Central memory CD8-positive, alpha-beta T cell (primary cell): Measurements from ENCODE around the gene ADRB1.

Source experiments
- ATAC-seq: fragments of 150-1000 bp; cut with Tn5 transposase; replicated peaks from 2 replicates; pipeline ENCODE4 v1.10.0; 2022; ENCODE audit warnings: mild to moderate bottlenecking, moderate FRiP score, moderate number of reproducible peaks; ENCODE audit not compliant: poor library complexity, severe bottlenecking; ENCODE audit errors: extremely low read depth
- DNase-seq, 2 donors: peaks; one replicate each; pipeline ENCODE4 v3.0.0; 2021; ENCODE audit warnings: low spot score in 2 of 2
- H3K27ac Mint-ChIP-seq: one replicate; pipeline ENCODE4 v1.8.0; 2022; ENCODE audit warnings: low read depth, mild to moderate bottlenecking, moderate library complexity, mixed read lengths
- H3K27me3 Mint-ChIP-seq: one replicate; pipeline ENCODE4 v1.8.0; 2022; ENCODE audit warnings: mixed read lengths
- H3K36me3 Mint-ChIP-seq: one replicate; pipeline ENCODE4 v1.8.0; 2022; ENCODE audit warnings: mild to moderate bottlenecking, moderate library complexity, mixed read lengths; ENCODE audit not compliant: insufficient read depth
- H3K4me1 Mint-ChIP-seq: one replicate; pipeline ENCODE4 v1.8.0; 2022; ENCODE audit warnings: mixed read lengths
- H3K4me3 Mint-ChIP-seq: one replicate; pipeline ENCODE4 v1.8.0; 2022; ENCODE audit warnings: mild to moderate bottlenecking, moderate library complexity, mixed read lengths
- H3K9me3 Mint-ChIP-seq: one replicate; pipeline ENCODE4 v1.8.0; 2022; ENCODE audit warnings: mixed read lengths

The ADRB1 gene

DNA sequence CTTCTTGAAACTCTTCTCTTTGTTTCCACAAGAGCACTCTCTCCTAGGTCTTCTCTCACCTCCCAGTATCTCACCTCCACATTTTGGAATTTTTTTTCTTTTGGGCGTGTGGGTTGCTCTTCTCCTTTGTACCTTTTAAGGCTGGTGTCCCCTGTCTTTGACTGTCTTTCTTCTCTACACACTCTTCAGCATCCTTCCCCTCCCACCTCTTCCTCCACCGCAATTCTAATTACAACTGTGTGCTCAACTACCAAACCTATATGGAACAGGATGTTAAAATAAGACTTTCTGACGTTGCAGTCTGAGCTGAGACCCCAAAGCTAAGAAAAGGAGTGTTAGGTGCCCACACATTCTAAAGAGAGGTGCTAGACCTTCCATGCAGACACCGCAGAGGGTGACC is 14.0 kb upstream of the ADRB1 start:
- no peak for ATAC-seq
- Mint-ChIP-seq H3K27me3 (peaks cover 39% of the 10 kb centered on the region), H3K4me3 (no peak overlapping the region), H3K36me3 (peaks cover 1% of the 10 kb centered on the region), H3K27ac (no peak overlapping the region), H3K9me3 (no peaks in the 10 kb centered on the region), H3K4me1 (peaks cover 11% of the 10 kb centered on the region)
- no peak for DNase-seq

DNA sequence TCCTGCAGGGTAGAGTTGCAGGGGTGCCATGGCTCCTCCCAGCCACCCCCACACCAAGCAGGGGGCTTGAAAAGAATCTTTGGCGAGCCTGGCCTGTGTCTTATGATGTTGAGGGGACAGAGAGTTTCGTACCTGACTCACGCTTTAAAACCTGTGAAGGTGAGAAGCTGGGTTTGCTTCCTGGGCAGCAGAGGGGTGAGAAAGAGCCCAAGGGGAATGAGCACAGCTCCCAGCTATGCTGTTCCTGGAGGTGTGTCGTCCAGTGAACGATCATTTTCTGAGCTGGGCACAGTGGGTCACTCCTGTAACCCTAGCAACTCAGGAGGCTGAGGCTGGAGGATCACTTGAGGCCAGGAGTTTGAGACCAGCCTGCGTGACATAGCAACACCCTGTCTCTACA is 13.5 kb upstream of the ADRB1 start:
- DNase-seq, result no peak
- Mint-ChIP-seq H3K27me3 (peaks cover 39% of the 10 kb centered on the region), H3K36me3 (no peaks in the 10 kb centered on the region), H3K9me3 (no peaks in the 10 kb centered on the region), H3K4me1 (peaks cover 7% of the 10 kb centered on the region), H3K27ac (no peak overlapping the region), H3K4me3 (no peak overlapping the region)
- no peak for ATAC-seq

DNA sequence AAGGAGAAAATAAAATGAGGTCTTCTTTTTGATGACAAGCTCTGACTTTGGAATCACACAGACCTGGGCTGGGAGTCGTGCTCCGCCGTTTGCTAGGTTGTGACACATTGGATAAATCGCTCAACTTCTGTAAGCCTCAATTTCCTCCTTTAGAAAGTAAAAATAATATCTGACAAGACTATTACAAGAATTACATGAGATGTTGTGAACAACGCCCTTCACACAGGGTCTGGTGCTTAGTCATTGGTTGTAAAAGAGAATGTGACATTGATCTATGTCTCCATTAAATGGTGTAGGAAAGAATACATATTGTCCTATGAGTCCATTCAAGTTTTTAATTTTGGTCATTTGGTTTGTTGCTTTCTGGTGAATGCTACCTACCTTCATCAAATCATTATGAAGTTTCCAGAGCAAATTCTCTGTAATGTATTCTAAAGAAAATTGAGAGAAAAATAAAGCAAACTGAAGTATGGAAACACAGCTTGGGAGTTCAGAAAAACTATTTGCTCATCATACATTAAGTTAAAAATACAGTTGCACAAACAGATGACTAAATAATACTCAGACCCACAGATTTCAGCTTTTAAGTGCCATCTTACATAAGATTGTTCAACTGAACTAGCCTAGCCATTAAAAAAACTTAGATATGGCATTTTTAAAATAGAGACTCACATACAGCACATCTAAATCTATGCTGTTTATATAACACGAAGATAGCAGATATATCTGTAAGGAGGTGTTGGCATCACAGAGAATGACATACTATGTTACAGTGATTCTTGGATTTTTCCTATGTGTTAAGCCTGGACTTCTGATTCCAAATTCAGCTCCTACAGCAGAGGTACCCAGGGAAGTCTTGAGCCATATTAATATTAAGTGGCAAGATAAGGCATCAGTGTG is 12.3 kb upstream of the ADRB1 start:
- H3K27ac Mint-ChIP-seq, result no peak overlapping the region
- H3K27me3 Mint-ChIP-seq, result peaks cover 39% of the 10 kb centered on the region
- no peak overlapping the region for H3K4me3 Mint-ChIP-seq
- no peaks in the 10 kb centered on the region for H3K9me3 Mint-ChIP-seq
- no peaks in the 10 kb centered on the region for H3K36me3 Mint-ChIP-seq
- H3K4me1 Mint-ChIP-seq, result no peaks in the 10 kb centered on the region
- ATAC-seq, result no peak
- DNase-seq, result no peak

DNA sequence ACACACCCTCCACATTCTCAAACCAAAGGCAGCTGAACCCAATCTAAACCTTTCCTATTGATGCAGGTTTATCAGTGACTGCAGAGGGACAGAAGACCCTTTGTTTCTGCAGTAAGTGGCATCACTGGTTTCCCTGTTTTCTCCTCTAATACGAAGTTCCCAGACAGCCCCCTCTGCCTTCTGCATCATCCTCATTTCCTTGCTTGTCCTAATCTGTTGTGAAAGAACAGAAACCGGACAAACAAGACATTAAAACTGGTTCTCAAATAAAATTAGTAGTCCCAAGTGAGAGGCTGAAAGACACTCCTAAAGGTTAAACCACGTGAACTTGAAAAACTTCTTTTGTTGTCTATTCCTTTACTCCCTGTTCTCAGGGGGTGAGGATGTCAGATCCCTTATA is 10.1 kb upstream of the ADRB1 start:
- Mint-ChIP-seq H3K9me3 (no peaks in the 10 kb centered on the region), H3K4me3 (no peak overlapping the region), H3K36me3 (no peaks in the 10 kb centered on the region), H3K4me1 (no peaks in the 10 kb centered on the region), H3K27ac (no peak overlapping the region), H3K27me3 (peaks cover 34% of the 10 kb centered on the region)
- DNase-seq (no peak), ATAC-seq (no peak)

DNA sequence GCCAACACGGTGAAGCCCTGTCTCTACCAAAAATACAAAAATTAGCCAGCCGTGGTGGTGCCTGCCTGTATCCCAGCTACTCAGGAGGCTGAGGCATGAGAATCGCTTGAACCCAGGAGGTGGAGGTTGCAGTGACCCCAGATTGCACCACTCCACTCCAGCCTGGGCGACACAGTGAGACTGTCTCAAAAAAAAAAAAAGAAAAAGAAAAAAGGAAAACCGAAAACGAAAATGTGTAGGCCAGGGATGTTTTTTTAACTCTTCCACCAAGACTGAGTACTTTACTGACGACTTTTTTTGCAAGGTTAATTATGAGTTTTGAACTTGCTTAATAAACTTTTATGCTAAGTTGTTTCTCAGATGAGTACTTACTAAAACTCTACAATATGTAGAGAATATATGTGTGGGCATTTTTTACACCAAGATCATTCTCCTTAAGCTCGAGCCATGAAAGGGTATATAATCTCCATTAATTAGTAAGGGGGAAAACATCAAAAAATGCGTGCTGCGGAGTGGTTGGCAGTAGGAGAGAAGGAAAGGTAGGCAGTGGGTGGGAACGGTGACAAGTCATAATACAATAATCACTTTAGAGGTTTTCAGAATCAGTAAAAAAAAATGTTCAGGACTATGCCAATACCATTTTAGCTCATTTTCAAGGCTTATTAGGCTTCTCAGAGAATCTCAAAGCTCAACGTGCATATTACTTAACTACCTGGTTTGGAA is 8.6 kb upstream of the ADRB1 start:
- Mint-ChIP-seq H3K27me3 (peaks cover 44% of the 10 kb centered on the region), H3K4me3 (no peak overlapping the region), H3K27ac (no peak overlapping the region), H3K9me3 (no peaks in the 10 kb centered on the region), H3K4me1 (no peaks in the 10 kb centered on the region), H3K36me3 (no peaks in the 10 kb centered on the region)
- ATAC-seq, result no peak
- no peak for DNase-seq

DNA sequence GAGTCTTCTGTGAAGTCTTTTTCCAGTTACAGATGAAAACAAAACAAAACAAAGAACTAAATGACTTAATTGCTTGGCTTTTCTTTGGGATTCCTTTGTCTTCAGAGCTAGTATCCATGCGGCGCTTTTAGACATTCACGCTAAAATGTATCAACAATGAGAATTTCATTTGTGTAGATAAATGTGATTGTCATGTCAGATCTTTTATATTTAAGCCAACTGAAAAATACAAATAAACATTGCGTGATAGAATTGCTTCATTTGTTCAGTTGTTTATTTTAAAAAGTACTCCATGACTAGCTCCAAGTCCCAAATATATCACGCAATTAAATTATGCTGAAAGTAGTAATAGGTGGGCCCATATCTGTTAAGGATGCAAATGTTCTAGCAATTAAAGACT is 7.9 kb upstream of the ADRB1 start:
- Mint-ChIP-seq H3K27me3 (peaks cover 47% of the 10 kb centered on the region), H3K36me3 (no peaks in the 10 kb centered on the region), H3K4me1 (no peaks in the 10 kb centered on the region), H3K4me3 (no peak overlapping the region), H3K27ac (no peak overlapping the region), H3K9me3 (no peaks in the 10 kb centered on the region)
- DNase-seq (no peak), ATAC-seq (no peak)

DNA sequence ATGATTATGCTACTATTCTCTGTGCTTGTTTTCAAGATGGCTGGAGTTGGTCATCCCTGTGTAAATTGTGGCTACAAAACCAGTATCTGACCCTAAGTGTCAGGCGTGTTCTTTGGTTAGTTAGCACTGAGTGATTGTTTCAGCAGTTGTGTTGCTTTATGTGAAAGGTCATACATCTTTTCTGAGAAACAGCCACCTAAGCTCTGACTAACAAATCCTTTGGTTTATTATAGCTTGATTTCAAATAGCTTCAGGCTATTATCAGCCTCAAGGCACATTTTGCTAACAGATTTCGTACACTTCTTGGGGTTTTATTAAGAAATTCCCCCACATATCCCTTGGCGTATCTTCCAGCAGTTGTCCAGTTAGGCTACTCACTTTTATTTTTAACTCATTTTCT is 4.8 kb upstream of the ADRB1 start:
- Mint-ChIP-seq H3K4me3 (no peak overlapping the region), H3K27ac (no peak overlapping the region)

DNA sequence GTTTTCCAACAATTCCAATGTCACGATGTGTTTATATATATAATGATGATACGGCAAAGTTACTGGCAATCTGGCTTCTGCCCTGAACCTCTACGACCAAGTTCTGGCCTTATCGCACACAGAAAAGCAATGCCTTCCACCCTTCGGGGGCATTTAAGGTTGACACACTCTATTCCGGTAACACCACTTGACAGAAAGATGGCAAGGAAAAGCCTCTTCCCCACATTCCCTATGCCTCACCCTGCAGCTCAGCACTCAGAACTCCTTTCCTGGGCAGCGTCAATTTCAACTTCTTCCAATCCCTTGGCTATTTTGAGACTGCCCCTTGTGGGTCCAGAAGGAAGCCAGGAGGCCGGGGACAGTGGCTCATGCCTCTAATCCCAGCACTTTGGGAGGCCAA is 2.5 kb upstream of the ADRB1 start:
- H3K36me3 Mint-ChIP-seq, result peaks cover 7% of the 10 kb centered on the region
- DNase-seq, result no peak
- peaks cover 76% of the 10 kb centered on the region for H3K27me3 Mint-ChIP-seq
- peaks cover 19% of the 10 kb centered on the region for H3K4me1 Mint-ChIP-seq
- H3K9me3 Mint-ChIP-seq, result no peaks in the 10 kb centered on the region
- no peak overlapping the region for H3K4me3 Mint-ChIP-seq
- no peak overlapping the region for H3K27ac Mint-ChIP-seq
- no peak for ATAC-seq

More for the DNA sequence above, 4.8 kb upstream of the ADRB1 start:
- Mint-ChIP-seq H3K9me3 (no peaks in the 10 kb centered on the region), H3K4me1 (peaks cover 8% of the 10 kb centered on the region), H3K36me3 (peaks cover 2% of the 10 kb centered on the region), H3K27me3 (peaks cover 57% of the 10 kb centered on the region)
- ATAC-seq (no peak), DNase-seq (no peak)

DNA sequence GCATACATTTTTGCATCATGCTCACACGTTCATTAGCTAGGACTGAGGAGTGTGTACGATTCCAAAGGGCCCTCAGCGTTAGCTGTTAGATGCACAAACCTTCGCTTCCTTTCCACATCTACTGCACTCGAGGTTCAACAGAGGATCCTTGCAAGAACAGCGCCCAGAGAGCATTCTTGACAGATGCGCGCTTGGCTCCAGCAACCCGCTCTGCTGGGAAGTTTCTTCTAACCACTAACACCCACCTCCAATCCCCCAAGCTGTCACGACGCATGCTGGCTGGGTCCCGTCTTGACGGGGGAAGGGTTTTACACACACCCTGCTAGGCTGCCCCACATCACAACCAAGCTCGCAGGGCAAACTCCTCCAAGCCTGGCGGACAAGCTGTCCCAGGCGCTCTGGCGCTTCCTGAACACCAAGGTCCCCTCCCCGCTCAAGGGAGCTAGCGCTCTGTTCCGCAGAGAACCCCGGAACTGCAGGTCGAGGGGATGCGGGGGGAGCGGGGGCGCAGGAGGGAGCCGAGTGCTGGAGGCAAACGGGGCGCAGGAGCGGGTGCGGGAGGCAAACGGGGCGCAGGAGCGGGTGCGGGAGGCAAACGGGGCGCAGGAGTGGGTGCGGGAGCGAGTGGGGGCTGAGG is 653 bp upstream of the ADRB1 start:
- H3K27me3 Mint-ChIP-seq, result peaks cover 90% of the 10 kb centered on the region
- H3K9me3 Mint-ChIP-seq, result no peaks in the 10 kb centered on the region

DNA sequence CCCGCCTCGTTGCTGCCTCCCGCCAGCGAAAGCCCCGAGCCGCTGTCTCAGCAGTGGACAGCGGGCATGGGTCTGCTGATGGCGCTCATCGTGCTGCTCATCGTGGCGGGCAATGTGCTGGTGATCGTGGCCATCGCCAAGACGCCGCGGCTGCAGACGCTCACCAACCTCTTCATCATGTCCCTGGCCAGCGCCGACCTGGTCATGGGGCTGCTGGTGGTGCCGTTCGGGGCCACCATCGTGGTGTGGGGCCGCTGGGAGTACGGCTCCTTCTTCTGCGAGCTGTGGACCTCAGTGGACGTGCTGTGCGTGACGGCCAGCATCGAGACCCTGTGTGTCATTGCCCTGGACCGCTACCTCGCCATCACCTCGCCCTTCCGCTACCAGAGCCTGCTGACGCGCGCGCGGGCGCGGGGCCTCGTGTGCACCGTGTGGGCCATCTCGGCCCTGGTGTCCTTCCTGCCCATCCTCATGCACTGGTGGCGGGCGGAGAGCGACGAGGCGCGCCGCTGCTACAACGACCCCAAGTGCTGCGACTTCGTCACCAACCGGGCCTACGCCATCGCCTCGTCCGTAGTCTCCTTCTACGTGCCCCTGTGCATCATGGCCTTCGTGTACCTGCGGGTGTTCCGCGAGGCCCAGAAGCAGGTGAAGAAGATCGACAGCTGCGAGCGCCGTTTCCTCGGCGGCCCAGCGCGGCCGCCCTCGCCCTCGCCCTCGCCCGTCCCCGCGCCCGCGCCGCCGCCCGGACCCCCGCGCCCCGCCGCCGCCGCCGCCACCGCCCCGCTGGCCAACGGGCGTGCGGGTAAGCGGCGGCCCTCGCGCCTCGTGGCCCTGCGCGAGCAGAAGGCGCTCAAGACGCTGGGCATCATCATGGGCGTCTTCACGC is 825 bp downstream of the ADRB1 start:
- H3K27ac Mint-ChIP-seq, result no peak overlapping the region

More for the DNA sequence above, 653 bp upstream of the ADRB1 start:
- ATAC-seq (peak; percentile 20), DNase-seq (no peak)
- Mint-ChIP-seq H3K36me3 (peaks cover 7% of the 10 kb centered on the region), H3K27ac (no peak overlapping the region), H3K4me1 (peaks cover 19% of the 10 kb centered on the region), H3K4me3 (peak overlapping the region; percentile 74)

DNA sequence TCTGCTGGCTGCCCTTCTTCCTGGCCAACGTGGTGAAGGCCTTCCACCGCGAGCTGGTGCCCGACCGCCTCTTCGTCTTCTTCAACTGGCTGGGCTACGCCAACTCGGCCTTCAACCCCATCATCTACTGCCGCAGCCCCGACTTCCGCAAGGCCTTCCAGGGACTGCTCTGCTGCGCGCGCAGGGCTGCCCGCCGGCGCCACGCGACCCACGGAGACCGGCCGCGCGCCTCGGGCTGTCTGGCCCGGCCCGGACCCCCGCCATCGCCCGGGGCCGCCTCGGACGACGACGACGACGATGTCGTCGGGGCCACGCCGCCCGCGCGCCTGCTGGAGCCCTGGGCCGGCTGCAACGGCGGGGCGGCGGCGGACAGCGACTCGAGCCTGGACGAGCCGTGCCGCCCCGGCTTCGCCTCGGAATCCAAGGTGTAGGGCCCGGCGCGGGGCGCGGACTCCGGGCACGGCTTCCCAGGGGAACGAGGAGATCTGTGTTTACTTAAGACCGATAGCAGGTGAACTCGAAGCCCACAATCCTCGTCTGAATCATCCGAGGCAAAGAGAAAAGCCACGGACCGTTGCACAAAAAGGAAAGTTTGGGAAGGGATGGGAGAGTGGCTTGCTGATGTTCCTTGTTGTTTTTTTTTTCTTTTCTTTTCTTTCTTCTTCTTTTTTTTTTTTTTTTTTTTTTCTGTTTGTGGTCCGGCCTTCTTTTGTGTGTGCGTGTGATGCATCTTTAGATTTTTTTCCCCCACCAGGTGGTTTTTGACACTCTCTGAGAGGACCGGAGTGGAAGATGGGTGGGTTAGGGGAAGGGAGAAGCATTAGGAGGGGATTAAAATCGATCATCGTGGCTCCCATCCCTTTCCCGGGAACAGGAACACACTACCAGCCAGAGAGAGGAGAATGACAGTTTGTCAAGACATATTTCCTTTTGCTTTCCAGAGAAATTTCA is 1.7 kb downstream of the ADRB1 start:
- Mint-ChIP-seq H3K27me3 (peaks cover 86% of the 10 kb centered on the region), H3K4me3 (peak overlapping the region; percentile 74), H3K4me1 (peaks cover 19% of the 10 kb centered on the region), H3K9me3 (no peaks in the 10 kb centered on the region), H3K36me3 (peaks cover 7% of the 10 kb centered on the region), H3K27ac (no peak overlapping the region)
- DNase-seq (peak in 1 of 2 donors; percentile 10), ATAC-seq (no peak)

More for the DNA sequence above, 825 bp downstream of the ADRB1 start:
- Mint-ChIP-seq H3K36me3 (peaks cover 7% of the 10 kb centered on the region), H3K4me1 (peaks cover 19% of the 10 kb centered on the region), H3K27me3 (peaks cover 88% of the 10 kb centered on the region), H3K4me3 (peak overlapping the region; percentile 74), H3K9me3 (no peaks in the 10 kb centered on the region)
- ATAC-seq, result no peak
- DNase-seq, result no peak
